ENCODE measurements around the gene RIMBP2.
A peak's percentile ranks its signal among the peaks of the same experiment; 100 is the strongest.

The RIMBP2 gene

GRCh38 chr12:130460611-130461446 lies 255.3 kb downstream of the RIMBP2 start:
- no peaks in the 10 kb centered on the region for H3K27me3 ChIP-seq (ENCODE audit: insufficient read depth, low read length, poor library complexity)
- H4K20me1 ChIP-seq (ENCODE audit: insufficient read depth, low read length) = 0 out of 2 replicates have a peak, but pooled peaks cover 5% of the 10 kb centered on the region
- ATAC-seq (ENCODE audit: insufficient read depth, low read depth) = no peak
- H3K4me3 ChIP-seq (ENCODE audit: low read depth in 1 of 2, low read length in 2 of 2) = no peak overlapping the region
- H3K9ac ChIP-seq (ENCODE audit: low read depth, low read length) = no peak overlapping the region
- H3K9me3 ChIP-seq (ENCODE audit: insufficient read depth, low read length, severe bottlenecking) = no peaks in the 10 kb centered on the region
- H3K79me2 ChIP-seq (ENCODE audit: insufficient read depth, low read length) = no peaks in the 10 kb centered on the region
- DNase-seq = peak; percentile 10
- H3K36me3 ChIP-seq (ENCODE audit: insufficient read depth, low read length) = no peaks in the 10 kb centered on the region
- no peak overlapping the region for H3K27ac ChIP-seq (ENCODE audit: low read length)
- no peak overlapping the region for H3K4me2 ChIP-seq (ENCODE audit: insufficient read depth, low read length)
- no peaks in the 10 kb centered on the region for H3K4me1 ChIP-seq (ENCODE audit: insufficient read depth, low read length)
- no peak overlapping the region for H2AFZ ChIP-seq (ENCODE audit: low read depth, low read length)
- TF ChIP-seq EZH2 (IDR thresholded peaks at IDR 0.05; ENCODE audit: borderline replicate concordance, low read depth, low read length, severe bottlenecking) = no peak
- TF ChIP-seq, protein P1, sequence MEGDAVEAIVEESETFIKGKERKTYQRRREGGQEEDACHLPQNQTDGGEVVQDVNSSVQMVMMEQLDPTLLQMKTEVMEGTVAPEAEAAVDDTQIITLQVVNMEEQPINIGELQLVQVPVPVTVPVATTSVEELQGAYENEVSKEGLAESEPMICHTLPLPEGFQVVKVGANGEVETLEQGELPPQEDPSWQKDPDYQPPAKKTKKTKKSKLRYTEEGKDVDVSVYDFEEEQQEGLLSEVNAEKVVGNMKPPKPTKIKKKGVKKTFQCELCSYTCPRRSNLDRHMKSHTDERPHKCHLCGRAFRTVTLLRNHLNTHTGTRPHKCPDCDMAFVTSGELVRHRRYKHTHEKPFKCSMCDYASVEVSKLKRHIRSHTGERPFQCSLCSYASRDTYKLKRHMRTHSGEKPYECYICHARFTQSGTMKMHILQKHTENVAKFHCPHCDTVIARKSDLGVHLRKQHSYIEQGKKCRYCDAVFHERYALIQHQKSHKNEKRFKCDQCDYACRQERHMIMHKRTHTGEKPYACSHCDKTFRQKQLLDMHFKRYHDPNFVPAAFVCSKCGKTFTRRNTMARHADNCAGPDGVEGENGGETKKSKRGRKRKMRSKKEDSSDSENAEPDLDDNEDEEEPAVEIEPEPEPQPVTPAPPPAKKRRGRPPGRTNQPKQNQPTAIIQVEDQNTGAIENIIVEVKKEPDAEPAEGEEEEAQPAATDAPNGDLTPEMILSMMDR (IDR thresholded peaks at IDR 0.05; ENCODE audit: borderline replicate concordance, extremely low read depth, low read length, poor library complexity, severe bottlenecking) = peak; percentile 50

GRCh38 chr12:130459916-130460315 lies 256.2 kb downstream of the RIMBP2 start:
- DNase-seq = no peak
- ATAC-seq (ENCODE audit: insufficient read depth, low read depth) = no peak
- H4K20me1 ChIP-seq (ENCODE audit: insufficient read depth, low read length) = 0 out of 2 replicates have a peak, but pooled peaks cover 5% of the 10 kb centered on the region

GRCh38 chr12:130458341-130458740 lies 257.8 kb downstream of the RIMBP2 start:
- Histone ChIP-seq H3K4me2 (ENCODE audit: insufficient read depth, low read length) (no peak overlapping the region), H3K9ac (ENCODE audit: low read depth, low read length) (no peak overlapping the region), H3K4me1 (ENCODE audit: insufficient read depth, low read length) (no peaks in the 10 kb centered on the region), H3K27me3 (ENCODE audit: insufficient read depth, low read length, poor library complexity) (no peaks in the 10 kb centered on the region), H2AFZ (ENCODE audit: low read depth, low read length) (no peak overlapping the region), H3K79me2 (ENCODE audit: insufficient read depth, low read length) (no peaks in the 10 kb centered on the region), H3K27ac (ENCODE audit: low read length) (no peak overlapping the region), H4K20me1 (ENCODE audit: insufficient read depth, low read length) (0 out of 2 replicates have a peak, but pooled peaks cover 5% of the 10 kb centered on the region), H3K4me3 (ENCODE audit: low read depth in 1 of 2, low read length in 2 of 2) (no peak overlapping the region), H3K9me3 (ENCODE audit: insufficient read depth, low read length, severe bottlenecking) (no peaks in the 10 kb centered on the region), H3K36me3 (ENCODE audit: insufficient read depth, low read length) (no peaks in the 10 kb centered on the region)
- no peak for DNase-seq
- ATAC-seq (ENCODE audit: insufficient read depth, low read depth) = no peak
- no peak for TF ChIP-seq EZH2 (IDR thresholded peaks at IDR 0.05; ENCODE audit: borderline replicate concordance, low read depth, low read length, severe bottlenecking)
- TF ChIP-seq, protein P1 (IDR thresholded peaks at IDR 0.05; ENCODE audit: borderline replicate concordance, extremely low read depth, low read length, poor library complexity, severe bottlenecking) = no peak

More at GRCh38 chr12:130459916-130460315, 256.2 kb downstream of the RIMBP2 start:
- Histone ChIP-seq H3K4me3 (ENCODE audit: low read depth in 1 of 2, low read length in 2 of 2) (no peak overlapping the region), H3K79me2 (ENCODE audit: insufficient read depth, low read length) (no peaks in the 10 kb centered on the region), H3K36me3 (ENCODE audit: insufficient read depth, low read length) (no peaks in the 10 kb centered on the region), H3K27me3 (ENCODE audit: insufficient read depth, low read length, poor library complexity) (no peaks in the 10 kb centered on the region), H3K4me1 (ENCODE audit: insufficient read depth, low read length) (no peaks in the 10 kb centered on the region), H3K4me2 (ENCODE audit: insufficient read depth, low read length) (no peak overlapping the region), H3K9ac (ENCODE audit: low read depth, low read length) (no peak overlapping the region), H3K9me3 (ENCODE audit: insufficient read depth, low read length, severe bottlenecking) (no peaks in the 10 kb centered on the region), H3K27ac (ENCODE audit: low read length) (no peak overlapping the region), H2AFZ (ENCODE audit: low read depth, low read length) (no peak overlapping the region)
- no peak for TF ChIP-seq EZH2 (IDR thresholded peaks at IDR 0.05; ENCODE audit: borderline replicate concordance, low read depth, low read length, severe bottlenecking)
- TF ChIP-seq, protein P1 (IDR thresholded peaks at IDR 0.05; ENCODE audit: borderline replicate concordance, extremely low read depth, low read length, poor library complexity, severe bottlenecking) = peak; percentile 25
